OCI-LY7 (cell line): ENCODE measurements around the gene CIB1. TPM values are rescaled to one million over a fixed set of nuclear protein-coding genes. Genes with fewer than 3 reads are reported as not detected.

Experiments
- BruUV-seq: library from RNA; stranded (reverse); fragments of 400-500 nt; replicated peaks from 2 replicates; lab custom pipeline; 2021; lab: Mats Ljungman, UMichigan
- CTCF ChIA-PET: fragments of 300-600 bp; sonication (Branson Sonifier 250); formaldehyde crosslinking; loops from one replicate; lab custom pipeline; 2022; ENCODE audit warnings: antibody characterized with exemption; ENCODE audit not compliant: unreplicated experiment; lab: Charles Lee
- POLR2A ChIA-PET: fragments of 300-600 bp; sonication (Branson Sonifier 250); formaldehyde crosslinking; loops from one replicate; lab custom pipeline; 2022; ENCODE audit warnings: antibody characterized with exemption; lab: Charles Lee
- DNase-seq: peaks from one replicate; pipeline ENCODE4 v3.0.0-alpha.2; 2015; ENCODE audit warnings: low spot score
- H2AFZ ChIP-seq: fragments of 200-600 bp; sonication (generic), shearing (Covaris generic); 2 replicates; pipeline ENCODE4 v1.6.1; 2014; ENCODE audit warnings: mild to moderate bottlenecking, antibody characterized with exemption, low read length, moderate library complexity
- H3K27ac ChIP-seq: fragments of 200-600 bp; sonication (generic); 2 replicates; pipeline ENCODE4 v1.5.1; 2014; ENCODE audit warnings: mixed run types, low read depth, mild to moderate bottlenecking, moderate library complexity, low read length, inconsistent platforms; ENCODE audit not compliant: poor library complexity, severe bottlenecking
- H3K36me3 ChIP-seq: fragments of 200-600 bp; sonication (generic); 2 replicates; pipeline ENCODE4 v1.6.1; 2014; ENCODE audit warnings: mild to moderate bottlenecking, antibody characterized with exemption, low read length, moderate library complexity, mixed read lengths; ENCODE audit not compliant: insufficient read depth
- H3K4me1 ChIP-seq: fragments of 200-600 bp; sonication (generic); 2 replicates; pipeline ENCODE4 v1.5.1; 2014; ENCODE audit warnings: mild to moderate bottlenecking, low read length; ENCODE audit not compliant: insufficient read depth, poor library complexity, severe bottlenecking
- H3K4me2 ChIP-seq: fragments of 200-600 bp; sonication (generic); 2 replicates; pipeline ENCODE4 v1.6.1; 2014; ENCODE audit warnings: mild to moderate bottlenecking, low read length
- H3K4me3 ChIP-seq: fragments of 200-600 bp; sonication (generic); 2 replicates; pipeline ENCODE4 v1.5.1; 2014; ENCODE audit warnings: mild to moderate bottlenecking, low read depth, low read length; ENCODE audit not compliant: poor library complexity, severe bottlenecking
- H3K79me2 ChIP-seq: fragments of 200-600 bp; sonication (generic); 2 replicates; pipeline ENCODE4 v1.6.1; 2016; ENCODE audit warnings: low read depth, mild to moderate bottlenecking, low read length, moderate library complexity, mixed read lengths; ENCODE audit not compliant: insufficient read depth
- H3K9me2 ChIP-seq: fragments of 200-600 bp; sonication (generic); 2 replicates; pipeline ENCODE4 v1.6.1; 2016; ENCODE audit warnings: mild to moderate bottlenecking, low read length, mixed read lengths; ENCODE audit not compliant: insufficient read depth
- H3K9me3 ChIP-seq: fragments of 200-600 bp; sonication (generic); 2 replicates; pipeline ENCODE4 v1.6.1; 2014; ENCODE audit warnings: mild to moderate bottlenecking, mixed run types, low read length, mixed read lengths
- H4K20me1 ChIP-seq: fragments of 200-600 bp; sonication (generic); 2 replicates; pipeline ENCODE4 v1.6.1; 2014; ENCODE audit warnings: mild to moderate bottlenecking, antibody characterized with exemption, low read length, moderate library complexity, mixed read lengths; ENCODE audit not compliant: insufficient read depth
- EZH2phosphoT487 ChIP-seq: fragments of 200-600 bp; sonication (generic); IDR thresholded peaks from 2 replicates; pipeline ENCODE4 v1.6.1; 2018; ENCODE audit warnings: low read depth, borderline replicate concordance, mild to moderate bottlenecking, mixed run types, antibody characterized with exemption, low read length, moderate library complexity, mixed read lengths
- intact Hi-C: fragments of 100-400 bp; cut with micrococcal nuclease; formaldehyde crosslinking; loops from one replicate; pipeline ENCODE4 v1.10.0; 2022; ENCODE audit not compliant: unreplicated experiment
- total RNA-seq, 2 experiments: library from RNA; depleted of rRNA in 1 of 2; stranded (reverse); fragments of >200 nt in 1 of 2; shearing (Covaris generic) in 1 of 2; gene quantifications; 2 replicates each; pipeline ENCODE4 v1.2.3, GENCODE V29; 2014 to 2022
- TF ChIP-seq, protein P1 (sequence below): fragments of 200-600 bp; sonication (generic); conservative IDR thresholded peaks from 2 replicates; pipeline ENCODE4 v1.5.1; 2014; ENCODE audit warnings: mild to moderate bottlenecking, antibody characterized with exemption, low read length, moderate library complexity, mixed read lengths

CIB1 gene
- total RNA-seq, 2 experiments from 2014 or later, result 52.8 to 54.5 TPM

GRCh38 chr15:90191794-90192509, 41.8 kb downstream of the CIB1 start:
- Histone ChIP-seq H4K20me1 (no peaks in the 10 kb centered on the region), H3K4me3 (peak overlapping the region; percentile 53), H3K4me2 (peak overlapping the region; percentile 74), H3K79me2 (no peaks in the 10 kb centered on the region), H3K4me1 (peaks cover 62% of the 10 kb centered on the region), H3K36me3 (no peaks in the 10 kb centered on the region), H2AFZ (peak overlapping the region; percentile 58), H3K9me3 (no peaks in the 10 kb centered on the region), H3K27ac (peak overlapping the region; percentile 79), H3K9me2 (no peaks in the 10 kb centered on the region)
- ChIA-PET POLR2A (interaction anchor here (0.6 to 5.1 kb wide), 18 partner anchors 9 to 764 kb away, joined by 3 to 73 read pairs (median 3); partner anchors contain the start of genes CIB1, GDPGP1, NGRN and SEMA4B), CTCF (interaction anchor here (0.6 to 1.4 kb wide), 7 partner anchors 9 to 121 kb away, joined by 3 to 9 read pairs (median 3); partner anchors contain the start of gene SEMA4B)
- peak; percentile 89 for DNase-seq
- TF ChIP-seq, protein P1, sequence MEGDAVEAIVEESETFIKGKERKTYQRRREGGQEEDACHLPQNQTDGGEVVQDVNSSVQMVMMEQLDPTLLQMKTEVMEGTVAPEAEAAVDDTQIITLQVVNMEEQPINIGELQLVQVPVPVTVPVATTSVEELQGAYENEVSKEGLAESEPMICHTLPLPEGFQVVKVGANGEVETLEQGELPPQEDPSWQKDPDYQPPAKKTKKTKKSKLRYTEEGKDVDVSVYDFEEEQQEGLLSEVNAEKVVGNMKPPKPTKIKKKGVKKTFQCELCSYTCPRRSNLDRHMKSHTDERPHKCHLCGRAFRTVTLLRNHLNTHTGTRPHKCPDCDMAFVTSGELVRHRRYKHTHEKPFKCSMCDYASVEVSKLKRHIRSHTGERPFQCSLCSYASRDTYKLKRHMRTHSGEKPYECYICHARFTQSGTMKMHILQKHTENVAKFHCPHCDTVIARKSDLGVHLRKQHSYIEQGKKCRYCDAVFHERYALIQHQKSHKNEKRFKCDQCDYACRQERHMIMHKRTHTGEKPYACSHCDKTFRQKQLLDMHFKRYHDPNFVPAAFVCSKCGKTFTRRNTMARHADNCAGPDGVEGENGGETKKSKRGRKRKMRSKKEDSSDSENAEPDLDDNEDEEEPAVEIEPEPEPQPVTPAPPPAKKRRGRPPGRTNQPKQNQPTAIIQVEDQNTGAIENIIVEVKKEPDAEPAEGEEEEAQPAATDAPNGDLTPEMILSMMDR, result no peak; the same call in 1 of the 2 replicates
- no peak for TF ChIP-seq EZH2phosphoT487
- no TSS peak for BruUV-seq
- intact Hi-C loops, result loop anchor here (2.0 to 5.0 kb wide), 3 partner anchors 41 to 90 kb away; partner anchors contain the start of genes CIB1, IDH2 and NGRN

- Histone ChIP-seq H3K4me3 (peak overlapping the region; percentile 53), H4K20me1 (no peaks in the 10 kb centered on the region), H2AFZ (peak overlapping the region; percentile 58), H3K4me1 (peaks cover 62% of the 10 kb centered on the region), H3K27ac (peak overlapping the region; percentile 79), H3K79me2 (no peaks in the 10 kb centered on the region), H3K36me3 (no peaks in the 10 kb centered on the region), H3K9me2 (no peaks in the 10 kb centered on the region), H3K4me2 (peak overlapping the region; percentile 74), H3K9me3 (no peaks in the 10 kb centered on the region)
- CTCF ChIA-PET, result interaction anchor here (0.6 to 1.4 kb wide), 5 partner anchors 9 to 90 kb away, joined by 3 to 9 read pairs (median 3); partner anchors contain the start of gene SEMA4B
- POLR2A ChIA-PET, result interaction anchor here (0.6 to 5.1 kb wide), 15 partner anchors 10 to 764 kb away, joined by 3 to 73 read pairs (median 3); partner anchors contain the start of genes CIB1, GDPGP1, NGRN and SEMA4B
- no peak for DNase-seq
- BruUV-seq, result no TSS peak
- TF ChIP-seq, protein P1, result no peak
- no peak for TF ChIP-seq EZH2phosphoT487
- intact Hi-C loops, result loop anchor here (2.0 to 5.0 kb wide), 3 partner anchors 41 to 89 kb away; partner anchors contain the start of genes CIB1, IDH2 and NGRN
Observed at GRCh38 chr15:90191344-90191687, 42.4 kb downstream of the CIB1 start.
